ENCODE measurements around the gene C11orf68. TPM values are rescaled to one million over a fixed set of nuclear protein-coding genes. Genes with fewer than 3 reads are reported as not detected.
A peak's percentile ranks its signal among the peaks of the same experiment; 100 is the strongest.

Gene C11orf68
- total and polyA plus RNA-seq, 9 of the 15 experiments (the other 6 are each of a cell fraction or from before 2014, with no cell fraction given) = 3.6 to 35.9 (median 12.8) TPM

DNA sequence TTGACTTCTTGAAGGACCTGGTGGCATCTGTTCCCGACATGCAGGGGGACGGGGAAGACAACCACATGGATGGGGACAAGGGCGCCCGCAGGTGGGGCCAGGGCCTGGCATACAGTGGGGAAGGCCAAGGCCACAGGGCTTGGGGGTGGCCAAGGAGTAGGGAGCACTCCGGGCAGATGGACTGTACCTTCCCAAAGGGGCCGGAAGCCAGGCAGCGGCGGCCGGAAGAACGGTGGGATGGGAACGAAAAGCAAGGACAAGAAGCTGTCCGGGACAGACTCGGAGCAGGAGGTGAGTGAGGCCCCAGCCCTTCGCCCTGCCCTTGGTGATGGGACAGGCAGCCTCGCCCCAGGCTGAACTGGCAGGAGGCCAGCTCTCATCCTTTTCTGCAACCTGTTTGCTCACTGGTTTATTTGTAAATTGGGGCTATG, 1.5 kb upstream of the C11orf68 start (continued):
- TF ChIP-seq, protein P1, sequence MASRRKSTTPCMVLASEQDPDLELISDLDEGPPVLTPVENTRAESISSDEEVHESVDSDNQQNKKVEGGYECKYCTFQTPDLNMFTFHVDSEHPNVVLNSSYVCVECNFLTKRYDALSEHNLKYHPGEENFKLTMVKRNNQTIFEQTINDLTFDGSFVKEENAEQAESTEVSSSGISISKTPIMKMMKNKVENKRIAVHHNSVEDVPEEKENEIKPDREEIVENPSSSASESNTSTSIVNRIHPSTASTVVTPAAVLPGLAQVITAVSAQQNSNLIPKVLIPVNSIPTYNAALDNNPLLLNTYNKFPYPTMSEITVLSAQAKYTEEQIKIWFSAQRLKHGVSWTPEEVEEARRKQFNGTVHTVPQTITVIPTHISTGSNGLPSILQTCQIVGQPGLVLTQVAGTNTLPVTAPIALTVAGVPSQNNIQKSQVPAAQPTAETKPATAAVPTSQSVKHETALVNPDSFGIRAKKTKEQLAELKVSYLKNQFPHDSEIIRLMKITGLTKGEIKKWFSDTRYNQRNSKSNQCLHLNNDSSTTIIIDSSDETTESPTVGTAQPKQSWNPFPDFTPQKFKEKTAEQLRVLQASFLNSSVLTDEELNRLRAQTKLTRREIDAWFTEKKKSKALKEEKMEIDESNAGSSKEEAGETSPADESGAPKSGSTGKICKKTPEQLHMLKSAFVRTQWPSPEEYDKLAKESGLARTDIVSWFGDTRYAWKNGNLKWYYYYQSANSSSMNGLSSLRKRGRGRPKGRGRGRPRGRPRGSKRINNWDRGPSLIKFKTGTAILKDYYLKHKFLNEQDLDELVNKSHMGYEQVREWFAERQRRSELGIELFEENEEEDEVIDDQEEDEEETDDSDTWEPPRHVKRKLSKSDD (conservative IDR thresholded peaks at IDR 0.05; ENCODE audit: low read length) = no peak

DNA sequence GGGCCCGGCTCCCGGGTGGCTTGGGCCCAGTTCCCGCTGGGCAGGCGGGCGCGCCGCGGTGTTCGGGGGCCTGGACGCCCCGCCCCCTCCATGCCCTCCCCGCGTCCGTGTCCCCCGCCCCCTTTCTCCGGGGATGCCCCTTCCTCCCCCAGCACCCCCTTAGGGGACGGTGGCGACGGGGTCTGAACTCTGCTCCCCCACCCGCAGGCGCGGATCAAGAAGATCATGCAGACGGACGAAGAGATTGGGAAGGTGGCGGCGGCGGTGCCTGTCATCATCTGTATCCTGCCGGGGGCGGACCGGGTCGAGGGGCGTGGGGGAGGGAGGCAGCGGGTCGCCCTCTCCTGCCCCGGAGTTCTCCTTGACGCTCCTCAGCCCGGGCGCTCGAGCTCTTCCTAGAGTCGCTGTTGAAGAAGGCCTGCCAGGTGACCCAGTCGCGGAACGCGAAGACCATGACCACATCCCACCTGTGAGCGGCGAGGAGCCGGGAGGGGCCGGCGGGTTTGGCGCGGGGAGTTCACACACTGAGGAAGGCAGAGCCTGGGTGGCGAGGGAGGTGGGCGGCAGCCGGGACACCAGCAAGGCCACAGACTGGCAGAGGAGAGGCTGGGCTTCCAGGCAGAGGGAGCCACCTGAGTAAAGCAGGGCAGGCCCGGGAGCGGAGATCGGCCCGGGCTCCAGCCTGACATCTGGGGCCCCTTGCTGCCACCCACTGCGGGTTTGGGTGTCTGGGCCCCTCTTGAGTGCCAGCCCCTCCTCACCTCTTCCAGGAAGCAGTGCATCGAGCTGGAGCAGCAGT, 910 bp upstream of the C11orf68 start:
- Histone ChIP-seq H3K4me2 (ENCODE audit: insufficient read depth, low read length) (peak overlapping the region; percentile 75), H4K20me1 (replicated peaks; ENCODE audit: control insufficient read depth, insufficient read depth, low read length) (no peaks in the 10 kb centered on the region), H2AFZ (ENCODE audit: low read depth, low read length) (peak overlapping the region; percentile 90), H3K79me2 (ENCODE audit: control insufficient read depth, insufficient read depth, low read length) (peaks cover 31% of the 10 kb centered on the region), H3K9ac (ENCODE audit: insufficient read depth in 1 of 2, low read depth in 2 of 2, low read length in 2 of 2) (peak overlapping the region; percentile 46 to 91; a peak in 3 of 4 replicates), H3K4me3 (peak overlapping the region; percentile 98), H3K27me3 (ENCODE audit: control insufficient read depth in 2 of 2, insufficient read depth in 2 of 2, low read length in 2 of 2) (no peaks in the 10 kb centered on the region), H3K27ac (ENCODE audit: extremely low read depth, low read depth, low read length) (peak overlapping the region; percentile 62; the same call in 1 of the 3 replicates), H3K9me3 (replicated peaks; ENCODE audit: control insufficient read depth, insufficient read depth, low read depth, low read length) (no peaks in the 10 kb centered on the region), H3K4me1 (replicated peaks in 1 of 2; ENCODE audit: control insufficient read depth in 2 of 2, insufficient read depth in 2 of 2, low read length in 2 of 2) (peaks cover 25 to 63% of the 10 kb centered on the region in 2 experiments), H3K9me1 (ENCODE audit: control insufficient read depth, insufficient read depth, low read length) (no peaks in the 10 kb centered on the region), H3K36me3 (ENCODE audit: control insufficient read depth, insufficient read depth, low read length) (peaks cover 31% of the 10 kb centered on the region; the same call in 1 of the 3 replicates)
- intact Hi-C loops (cut with micrococcal nuclease) = loop anchor here (1.0 kb wide), 1 partner anchor 42 kb away; the partner anchor contains the start of gene SART1
- in situ Hi-C loops (cut with MboI) = no loop called here
- CTCF ChIA-PET (ENCODE audit: low intra/inter-chr PET ratio) = interaction anchor here (1.5 kb wide), 1 partner anchor 31 kb away, joined by 7 read pairs; the partner anchor contains the start of gene FIBP
- peak in 3 of 4 experiments; percentile 64 to 84 (median 82) for DNase-seq (ENCODE audit: extremely low read depth in 1 of 4, low spot score in 3 of 4)
- ATAC-seq = peak; percentile 44
- TSS peak; percentile 70 for BruUV-seq (replicated peaks)
- FAIRE-seq = no peak
- 5% methylated on average over 35 of the region's 60 CpGs for WGBS (ENCODE audit: insufficient coverage, low coverage, missing lambda C conversion rate)
- POLR2A ChIA-PET = no interaction called here
- TF ChIP-seq RFX7 (CRISPR knock-in tag; IDR thresholded peaks at IDR 0.05) (no peak), ZNF589 (CRISPR knock-in tag; IDR thresholded peaks at IDR 0.05; ENCODE audit: low read depth) (0 out of 2 replicates have a peak, but pooled peaks have one; percentile 45), YY1 (IDR thresholded peaks at IDR 0.05; ENCODE audit: borderline replicate concordance in 1 of 3, control insufficient read depth in 1 of 3, extremely low read depth in 1 of 3, insufficient read depth in 3 of 3, insufficient read length in 1 of 3, insufficient replicate concordance in 2 of 3, low read depth in 1 of 3, low read length in 2 of 3) (no peak), OTX1 (CRISPR knock-in tag; IDR thresholded peaks at IDR 0.05) (no peak), CLOCK (CRISPR knock-in tag; IDR thresholded peaks at IDR 0.05; ENCODE audit: borderline replicate concordance) (no peak)
- TF ChIP-seq, protein P2, sequence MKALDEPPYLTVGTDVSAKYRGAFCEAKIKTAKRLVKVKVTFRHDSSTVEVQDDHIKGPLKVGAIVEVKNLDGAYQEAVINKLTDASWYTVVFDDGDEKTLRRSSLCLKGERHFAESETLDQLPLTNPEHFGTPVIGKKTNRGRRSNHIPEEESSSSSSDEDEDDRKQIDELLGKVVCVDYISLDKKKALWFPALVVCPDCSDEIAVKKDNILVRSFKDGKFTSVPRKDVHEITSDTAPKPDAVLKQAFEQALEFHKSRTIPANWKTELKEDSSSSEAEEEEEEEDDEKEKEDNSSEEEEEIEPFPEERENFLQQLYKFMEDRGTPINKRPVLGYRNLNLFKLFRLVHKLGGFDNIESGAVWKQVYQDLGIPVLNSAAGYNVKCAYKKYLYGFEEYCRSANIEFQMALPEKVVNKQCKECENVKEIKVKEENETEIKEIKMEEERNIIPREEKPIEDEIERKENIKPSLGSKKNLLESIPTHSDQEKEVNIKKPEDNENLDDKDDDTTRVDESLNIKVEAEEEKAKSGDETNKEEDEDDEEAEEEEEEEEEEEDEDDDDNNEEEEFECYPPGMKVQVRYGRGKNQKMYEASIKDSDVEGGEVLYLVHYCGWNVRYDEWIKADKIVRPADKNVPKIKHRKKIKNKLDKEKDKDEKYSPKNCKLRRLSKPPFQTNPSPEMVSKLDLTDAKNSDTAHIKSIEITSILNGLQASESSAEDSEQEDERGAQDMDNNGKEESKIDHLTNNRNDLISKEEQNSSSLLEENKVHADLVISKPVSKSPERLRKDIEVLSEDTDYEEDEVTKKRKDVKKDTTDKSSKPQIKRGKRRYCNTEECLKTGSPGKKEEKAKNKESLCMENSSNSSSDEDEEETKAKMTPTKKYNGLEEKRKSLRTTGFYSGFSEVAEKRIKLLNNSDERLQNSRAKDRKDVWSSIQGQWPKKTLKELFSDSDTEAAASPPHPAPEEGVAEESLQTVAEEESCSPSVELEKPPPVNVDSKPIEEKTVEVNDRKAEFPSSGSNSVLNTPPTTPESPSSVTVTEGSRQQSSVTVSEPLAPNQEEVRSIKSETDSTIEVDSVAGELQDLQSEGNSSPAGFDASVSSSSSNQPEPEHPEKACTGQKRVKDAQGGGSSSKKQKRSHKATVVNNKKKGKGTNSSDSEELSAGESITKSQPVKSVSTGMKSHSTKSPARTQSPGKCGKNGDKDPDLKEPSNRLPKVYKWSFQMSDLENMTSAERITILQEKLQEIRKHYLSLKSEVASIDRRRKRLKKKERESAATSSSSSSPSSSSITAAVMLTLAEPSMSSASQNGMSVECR (CRISPR knock-in tag; IDR thresholded peaks at IDR 0.05) = no peak
